Measurements from ENCODE around the gene MLPH. TPM values are rescaled to one million over a fixed set of nuclear protein-coding genes. Genes with fewer than 3 reads are reported as not detected.

The MLPH gene
- total and polyA plus RNA-seq, 2 donors (not counting 1 experiment from before 2014, with no cell fraction given), result not detected

GRCh38 chr2:237482485-237482884 lies 4.6 kb upstream of the MLPH start:
- Histone ChIP-seq H3K4me1 (ENCODE audit: control insufficient read depth in 2 of 2, insufficient read depth in 2 of 2, low read length in 2 of 2) (peaks cover 0 to 5% of the 10 kb centered on the region in 2 donors), H3K4me3 (ENCODE audit: control extremely low read depth in 1 of 5, extremely low read depth in 1 of 5, insufficient read depth in 1 of 5, low read depth in 2 of 5, low read length in 4 of 5) (no peak overlapping the region), H2AFZ (ENCODE audit: insufficient read depth, low read depth, low read length, poor library complexity, severe bottlenecking) (no peak overlapping the region), H3K9ac (ENCODE audit: low read length) (no peak overlapping the region), H3K9me3 (ENCODE audit: control extremely low read depth in 1 of 3, control insufficient read depth in 2 of 3, insufficient read depth in 1 of 3, low read length in 2 of 3) (no peaks in the 10 kb centered on the region), H3K79me2 (ENCODE audit: control insufficient read depth, insufficient read depth, low read length) (no peaks in the 10 kb centered on the region), H3K36me3 (replicated peaks in 1 of 2; ENCODE audit: control extremely low read depth in 1 of 2, control insufficient read depth in 1 of 2, extremely low read depth in 1 of 2, insufficient read depth in 2 of 2, low read length in 1 of 2) (no peaks in the 10 kb centered on the region), H3K27ac (ENCODE audit: low read length in 2 of 2) (no peak overlapping the region), H3K27me3 (replicated peaks in 1 of 4; ENCODE audit: control extremely low read depth in 1 of 4, control insufficient read depth in 3 of 4, insufficient read depth in 4 of 4, low read length in 3 of 4) (peaks cover 0 to 39% (median 17%) of the 10 kb centered on the region in 4 experiments), H3K4me2 (replicated peaks; ENCODE audit: low read depth, low read length, poor library complexity, severe bottlenecking) (no peak overlapping the region), H4K20me1 (ENCODE audit: control insufficient read depth, insufficient read depth, low read length, poor library complexity, severe bottlenecking) (no peaks in the 10 kb centered on the region)
- no peaks in the 10 kb centered on the region for H3K9me3 Mint-ChIP-seq (ENCODE audit: insufficient read depth)
- CTCF ChIA-PET, result interaction anchor here (1.5 kb wide), 1 partner anchor 30 kb away, joined by 3 read pairs; no protein-coding TSS in a partner anchor
- ATAC-seq (ENCODE audit: low read depth), result no peak
- no peak overlapping the region for H3K4me3 Mint-ChIP-seq
- peaks cover 57% of the 10 kb centered on the region for H3K27me3 Mint-ChIP-seq
- H3K27ac Mint-ChIP-seq, result no peak overlapping the region
- TF ChIP-seq EZH2 (IDR thresholded peaks at IDR 0.05; ENCODE audit: borderline replicate concordance, insufficient read depth, low read depth, low read length, poor library complexity, severe bottlenecking) (no peak), CTCF (IDR thresholded peaks at IDR 0.05) (no peak)
- 63% methylated on average over 3 of the region's 6 CpGs for WGBS (ENCODE audit: insufficient coverage)
- intact Hi-C loops (cut with micrococcal nuclease), result no loop called here
- no peaks in the 10 kb centered on the region for H3K4me1 Mint-ChIP-seq
- POLR2A ChIA-PET, result no interaction called here
- no peak for DNase-seq

GRCh38 chr2:237483018-237483731 lies 3.9 kb upstream of the MLPH start:
- POLR2A ChIA-PET, result no interaction called here
- H3K9me3 Mint-ChIP-seq (ENCODE audit: insufficient read depth), result no peaks in the 10 kb centered on the region
- no peaks in the 10 kb centered on the region for H4K20me1 ChIP-seq (ENCODE audit: control insufficient read depth, insufficient read depth, low read length, poor library complexity, severe bottlenecking)
- H3K4me3 ChIP-seq (ENCODE audit: control extremely low read depth in 1 of 5, extremely low read depth in 1 of 5, insufficient read depth in 1 of 5, low read depth in 2 of 5, low read length in 4 of 5), result no peak overlapping the region
- H3K27me3 Mint-ChIP-seq, result peaks cover 56% of the 10 kb centered on the region
- H3K27me3 ChIP-seq (replicated peaks in 1 of 4; ENCODE audit: control extremely low read depth in 1 of 4, control insufficient read depth in 3 of 4, insufficient read depth in 4 of 4, low read length in 3 of 4), result peaks cover 0 to 46% (median 18%) of the 10 kb centered on the region in 4 experiments
- H3K4me2 ChIP-seq (replicated peaks; ENCODE audit: low read depth, low read length, poor library complexity, severe bottlenecking), result no peak overlapping the region
- H3K9ac ChIP-seq (ENCODE audit: low read length), result no peak overlapping the region
- intact Hi-C loops (cut with micrococcal nuclease), result no loop called here
- H3K36me3 ChIP-seq (replicated peaks in 1 of 2; ENCODE audit: control extremely low read depth in 1 of 2, control insufficient read depth in 1 of 2, extremely low read depth in 1 of 2, insufficient read depth in 2 of 2, low read length in 1 of 2), result no peaks in the 10 kb centered on the region
- peaks cover 0 to 6% of the 10 kb centered on the region in 2 donors for H3K4me1 ChIP-seq (ENCODE audit: control insufficient read depth in 2 of 2, insufficient read depth in 2 of 2, low read length in 2 of 2)
- no peak overlapping the region for H2AFZ ChIP-seq (ENCODE audit: insufficient read depth, low read depth, low read length, poor library complexity, severe bottlenecking)
- no peaks in the 10 kb centered on the region for H3K79me2 ChIP-seq (ENCODE audit: control insufficient read depth, insufficient read depth, low read length)
- TF ChIP-seq CTCF (IDR thresholded peaks at IDR 0.05) (no peak), EZH2 (IDR thresholded peaks at IDR 0.05; ENCODE audit: borderline replicate concordance, insufficient read depth, low read depth, low read length, poor library complexity, severe bottlenecking) (no peak)
- no peaks in the 10 kb centered on the region for H3K4me1 Mint-ChIP-seq
- WGBS (ENCODE audit: insufficient coverage), result 68% methylated on average over 4 of the region's 9 CpGs
- ATAC-seq (ENCODE audit: low read depth) (no peak), DNase-seq (no peak)
- H3K27ac Mint-ChIP-seq, result no peak overlapping the region
- CTCF ChIA-PET, result no interaction called here
- no peaks in the 10 kb centered on the region for H3K9me3 ChIP-seq (ENCODE audit: control extremely low read depth in 1 of 3, control insufficient read depth in 2 of 3, insufficient read depth in 1 of 3, low read length in 2 of 3)
- H3K27ac ChIP-seq (ENCODE audit: low read length in 2 of 2), result no peak overlapping the region
- no peak overlapping the region for H3K4me3 Mint-ChIP-seq

Measured in B cell (primary cell).